RWPE2 (cell line): Measurements from ENCODE around the gene TOM1L2.

Experiments
- ATAC-seq: fragments of 200-7000 bp; cut with Tn5 transposase; 3 replicates; pipeline ENCODE4 v1.9.1; 2021; ENCODE audit warnings: low read depth
- DNase-seq: peaks from one replicate; pipeline ENCODE4 v3.0.0-alpha.2; 2020; ENCODE audit warnings: low spot score
- H3K27ac ChIP-seq: fragments of 450-650 bp; 2 replicates; pipeline ENCODE4 v1.5.1; 2017; ENCODE audit warnings: mild to moderate bottlenecking; ENCODE audit not compliant: poor library complexity, severe bottlenecking
- H3K27me3 ChIP-seq: fragments of 250-450 bp; sonication (Bioruptor Pico); 2 replicates; pipeline ENCODE4 v1.5.1; 2021; ENCODE audit warnings: mild to moderate bottlenecking, moderate library complexity; ENCODE audit not compliant: insufficient read depth, poor library complexity, severe bottlenecking
- H3K36me3 ChIP-seq: fragments of 250-450 bp; sonication (Bioruptor Pico); 2 replicates; pipeline ENCODE4 v1.5.1; 2020; ENCODE audit warnings: low read depth, mild to moderate bottlenecking, moderate library complexity
- H3K4me1 ChIP-seq: fragments of 250-450 bp; sonication (Bioruptor Pico); 2 replicates; pipeline ENCODE4 v1.5.1; 2021; ENCODE audit warnings: mild to moderate bottlenecking, moderate library complexity; ENCODE audit not compliant: insufficient read depth, poor library complexity, severe bottlenecking
- H3K4me3 ChIP-seq: fragments of 250-450 bp; sonication (Bioruptor Pico); 2 replicates; pipeline ENCODE4 v1.5.1; 2021; ENCODE audit warnings: mild to moderate bottlenecking, moderate library complexity; ENCODE audit not compliant: severe bottlenecking
- H3K9me3 ChIP-seq: fragments of 250-450 bp; sonication (Bioruptor Pico); 2 replicates; pipeline ENCODE4 v1.5.1; 2021; ENCODE audit warnings: mild to moderate bottlenecking, moderate library complexity; ENCODE audit not compliant: severe bottlenecking
- CTCF ChIP-seq: fragments of 450-650 bp; IDR thresholded peaks from one replicate; pipeline ENCODE4 v1.5.1; 2017; ENCODE audit warnings: mild to moderate bottlenecking, moderate library complexity; ENCODE audit not compliant: poor library complexity, severe bottlenecking

The TOM1L2 gene

GRCh38 chr17:17889922-17890321, 82.3 kb downstream of the TOM1L2 start:
- no peak overlapping the region for H3K4me3 ChIP-seq
- ATAC-seq: no peak

GRCh38 chr17:17888821-17889220, 83.4 kb downstream of the TOM1L2 start:
- Histone ChIP-seq H3K27me3 (no peaks in the 10 kb centered on the region), H3K36me3 (peaks cover 16% of the 10 kb centered on the region), H3K27ac (no peak overlapping the region), H3K4me3 (no peak overlapping the region), H3K4me1 (no peaks in the 10 kb centered on the region), H3K9me3 (no peaks in the 10 kb centered on the region)
- TF ChIP-seq CTCF: no peak
- ATAC-seq: no peak
- no peak for DNase-seq

More at GRCh38 chr17:17889922-17890321, 82.3 kb downstream of the TOM1L2 start:
- H3K9me3 ChIP-seq: no peaks in the 10 kb centered on the region
- H3K36me3 ChIP-seq: peaks cover 24% of the 10 kb centered on the region
- no peak for DNase-seq
- H3K27ac ChIP-seq: no peak overlapping the region
- H3K4me1 ChIP-seq: no peaks in the 10 kb centered on the region
- no peaks in the 10 kb centered on the region for H3K27me3 ChIP-seq
- TF ChIP-seq CTCF: no peak

- H3K4me3 ChIP-seq: no peak overlapping the region
- H3K36me3 ChIP-seq: peaks cover 12% of the 10 kb centered on the region
Observed at GRCh38 chr17:17888371-17888770, 83.8 kb downstream of the TOM1L2 start.

GRCh38 chr17:17887752-17888304, 84.4 kb downstream of the TOM1L2 start:
- Histone ChIP-seq H3K4me1 (no peaks in the 10 kb centered on the region), H3K9me3 (no peaks in the 10 kb centered on the region), H3K27ac (no peak overlapping the region), H3K4me3 (no peak overlapping the region), H3K27me3 (no peaks in the 10 kb centered on the region), H3K36me3 (peaks cover 9% of the 10 kb centered on the region)
- DNase-seq (no peak), ATAC-seq (no peak)
- no peak for TF ChIP-seq CTCF

More at GRCh38 chr17:17888371-17888770, 83.8 kb downstream of the TOM1L2 start:
- no peak for DNase-seq
- no peaks in the 10 kb centered on the region for H3K9me3 ChIP-seq
- H3K4me1 ChIP-seq: no peaks in the 10 kb centered on the region
- H3K27me3 ChIP-seq: no peaks in the 10 kb centered on the region
- ATAC-seq: no peak
- TF ChIP-seq CTCF: no peak
- H3K27ac ChIP-seq: no peak overlapping the region

- TF ChIP-seq CTCF: no peak
- Histone ChIP-seq H3K4me3 (no peak overlapping the region), H3K4me1 (no peaks in the 10 kb centered on the region), H3K27ac (no peak overlapping the region), H3K9me3 (no peaks in the 10 kb centered on the region), H3K36me3 (peaks cover 12% of the 10 kb centered on the region), H3K27me3 (no peaks in the 10 kb centered on the region)
- ATAC-seq: no peak
- DNase-seq: no peak
Observed at GRCh38 chr17:17886726-17887125, 85.5 kb downstream of the TOM1L2 start.
